BE2C (cell line): ENCODE data around the gene STAMBPL1.

Experiments used
- DNase-seq: peaks from one replicate; pipeline ENCODE4 v3.0.0-alpha.2; 2020
- H3K27me3 ChIP-seq: fragments of 250-450 bp; sonication (Bioruptor Pico); 2 replicates; pipeline ENCODE4 v1.5.1; 2020; ENCODE audit warnings: mild to moderate bottlenecking
- H3K36me3 ChIP-seq: fragments of 250-450 bp; sonication (Bioruptor Pico); 2 replicates; pipeline ENCODE4 v1.5.1; 2020; ENCODE audit warnings: mild to moderate bottlenecking
- H3K4me1 ChIP-seq: fragments of 250-450 bp; sonication (Bioruptor Pico); 2 replicates; pipeline ENCODE4 v1.5.1; 2020
- H3K4me3 ChIP-seq: 2 replicates; pipeline ENCODE4 v1.5.1; 2011; ENCODE audit warnings: low read depth, low read length
- H3K9me3 ChIP-seq: fragments of 250-450 bp; sonication (Bioruptor Pico); 2 replicates; pipeline ENCODE4 v1.5.1; 2020
- TF ChIP-seq, protein P1 (sequence below): IDR thresholded peaks from 2 replicates; pipeline ENCODE4 v1.5.1; 2012; ENCODE audit warnings: mild to moderate bottlenecking, low read depth, low read length

Gene STAMBPL1

DNA sequence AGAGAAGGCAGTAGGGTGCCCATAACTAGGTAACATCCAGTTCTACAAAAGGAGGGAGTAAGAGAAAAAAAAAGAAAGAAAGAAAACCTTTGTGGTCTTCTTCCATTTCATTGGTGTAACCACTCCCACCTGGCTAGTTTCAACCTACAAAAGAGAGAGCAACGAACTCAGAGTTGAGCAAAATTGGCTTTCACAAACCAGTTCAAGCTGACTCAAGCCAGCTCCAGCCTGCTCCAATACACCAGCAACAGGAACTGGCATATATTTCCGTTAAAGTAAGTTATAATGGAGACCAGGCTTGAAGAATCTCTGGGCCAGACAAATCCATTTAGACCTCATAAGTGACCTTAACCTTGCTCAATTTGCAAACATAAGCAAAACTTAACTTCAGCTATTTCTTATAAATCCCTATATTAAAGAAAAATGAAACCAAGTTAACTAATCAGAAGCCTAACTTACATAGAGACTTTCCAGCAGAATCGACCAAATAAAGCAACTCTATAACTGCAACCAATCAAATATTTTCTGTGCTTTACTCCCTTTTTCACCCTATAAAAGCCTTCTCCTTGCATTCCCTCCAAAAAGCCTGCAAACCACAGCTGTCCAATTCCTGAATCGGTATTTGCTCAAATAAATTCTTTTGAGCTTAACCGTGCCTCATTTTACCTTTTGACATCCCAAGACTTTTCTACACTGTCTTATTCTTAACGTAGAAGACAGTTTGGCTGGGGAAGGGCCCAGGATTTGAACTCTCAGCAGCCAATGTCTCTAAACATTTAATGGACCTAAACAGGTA lies 38.5 kb upstream of the STAMBPL1 start:
- no peaks in the 10 kb centered on the region for H3K36me3 ChIP-seq
- H3K9me3 ChIP-seq: no peaks in the 10 kb centered on the region
- H3K27me3 ChIP-seq: no peaks in the 10 kb centered on the region
- no peak for DNase-seq
- H3K4me1 ChIP-seq: no peaks in the 10 kb centered on the region
- TF ChIP-seq, protein P1, sequence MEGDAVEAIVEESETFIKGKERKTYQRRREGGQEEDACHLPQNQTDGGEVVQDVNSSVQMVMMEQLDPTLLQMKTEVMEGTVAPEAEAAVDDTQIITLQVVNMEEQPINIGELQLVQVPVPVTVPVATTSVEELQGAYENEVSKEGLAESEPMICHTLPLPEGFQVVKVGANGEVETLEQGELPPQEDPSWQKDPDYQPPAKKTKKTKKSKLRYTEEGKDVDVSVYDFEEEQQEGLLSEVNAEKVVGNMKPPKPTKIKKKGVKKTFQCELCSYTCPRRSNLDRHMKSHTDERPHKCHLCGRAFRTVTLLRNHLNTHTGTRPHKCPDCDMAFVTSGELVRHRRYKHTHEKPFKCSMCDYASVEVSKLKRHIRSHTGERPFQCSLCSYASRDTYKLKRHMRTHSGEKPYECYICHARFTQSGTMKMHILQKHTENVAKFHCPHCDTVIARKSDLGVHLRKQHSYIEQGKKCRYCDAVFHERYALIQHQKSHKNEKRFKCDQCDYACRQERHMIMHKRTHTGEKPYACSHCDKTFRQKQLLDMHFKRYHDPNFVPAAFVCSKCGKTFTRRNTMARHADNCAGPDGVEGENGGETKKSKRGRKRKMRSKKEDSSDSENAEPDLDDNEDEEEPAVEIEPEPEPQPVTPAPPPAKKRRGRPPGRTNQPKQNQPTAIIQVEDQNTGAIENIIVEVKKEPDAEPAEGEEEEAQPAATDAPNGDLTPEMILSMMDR: no peak
- no peak overlapping the region for H3K4me3 ChIP-seq

DNA sequence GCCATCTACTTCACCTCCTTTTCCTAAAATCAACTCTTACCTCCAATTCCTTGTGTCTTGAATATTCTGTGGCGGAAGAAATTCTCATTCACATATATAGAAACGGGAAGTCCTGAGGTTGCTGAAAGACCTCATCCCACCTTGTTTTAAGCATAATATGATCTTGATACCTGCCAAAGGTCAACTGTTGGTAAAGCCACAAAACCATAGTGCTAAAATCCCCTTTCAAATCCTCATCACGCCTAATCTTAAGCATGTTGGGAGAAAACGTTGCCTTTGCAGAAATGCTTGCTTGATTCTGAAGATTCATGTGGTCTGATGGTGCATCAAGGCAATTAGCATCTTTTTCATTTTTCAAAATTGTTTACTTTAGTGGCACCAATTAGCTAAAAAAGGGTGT lies 36.9 kb upstream of the STAMBPL1 start:
- Histone ChIP-seq H3K9me3 (no peaks in the 10 kb centered on the region), H3K36me3 (no peaks in the 10 kb centered on the region), H3K4me3 (no peak overlapping the region), H3K4me1 (no peaks in the 10 kb centered on the region), H3K27me3 (no peaks in the 10 kb centered on the region)
- DNase-seq: no peak
- TF ChIP-seq, protein P1: no peak

DNA sequence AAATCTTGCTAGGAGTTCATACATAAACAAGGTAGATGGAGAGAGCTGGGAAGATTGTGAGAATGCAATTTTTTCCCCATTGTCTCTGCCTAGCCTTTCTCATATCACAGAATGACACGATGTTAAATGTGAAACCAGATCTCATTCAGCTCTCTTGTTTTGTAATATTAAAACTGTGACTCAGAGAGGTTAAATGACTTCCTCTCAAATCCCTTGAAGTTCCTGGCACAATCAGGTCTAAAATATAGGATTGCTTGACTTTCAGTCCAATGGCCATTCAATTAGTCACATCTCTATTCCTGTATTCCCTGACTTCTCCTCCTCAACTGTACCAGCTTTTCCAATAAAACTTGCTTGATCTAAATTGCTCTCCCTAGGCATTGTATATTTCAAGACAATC lies 31.5 kb upstream of the STAMBPL1 start:
- Histone ChIP-seq H3K36me3 (no peaks in the 10 kb centered on the region), H3K4me1 (no peaks in the 10 kb centered on the region), H3K27me3 (no peaks in the 10 kb centered on the region), H3K9me3 (no peaks in the 10 kb centered on the region), H3K4me3 (no peak overlapping the region)
- DNase-seq: no peak
- TF ChIP-seq, protein P1: no peak

DNA sequence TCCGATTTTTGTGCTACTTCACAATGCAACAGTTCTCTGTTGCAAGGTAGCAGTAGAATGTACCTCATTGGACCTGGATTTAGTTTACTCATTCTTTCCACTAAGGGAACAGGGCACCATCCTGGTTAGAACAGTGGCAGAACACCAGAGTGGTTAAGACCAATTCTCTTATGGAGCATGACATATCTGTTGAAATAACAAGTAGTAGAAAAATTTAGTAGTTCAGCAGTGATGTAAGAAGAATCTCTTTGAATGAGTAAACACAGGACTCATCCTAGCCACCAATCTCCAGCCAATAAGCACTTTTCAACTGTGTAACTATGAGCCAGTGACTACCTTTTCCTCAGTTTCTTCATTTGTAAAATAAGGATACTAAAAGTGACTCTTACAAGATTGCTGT lies 30.8 kb upstream of the STAMBPL1 start:
- TF ChIP-seq, protein P1: no peak
- Histone ChIP-seq H3K27me3 (no peaks in the 10 kb centered on the region), H3K4me1 (no peaks in the 10 kb centered on the region), H3K4me3 (no peak overlapping the region), H3K9me3 (no peaks in the 10 kb centered on the region), H3K36me3 (no peaks in the 10 kb centered on the region)
- no peak for DNase-seq

DNA sequence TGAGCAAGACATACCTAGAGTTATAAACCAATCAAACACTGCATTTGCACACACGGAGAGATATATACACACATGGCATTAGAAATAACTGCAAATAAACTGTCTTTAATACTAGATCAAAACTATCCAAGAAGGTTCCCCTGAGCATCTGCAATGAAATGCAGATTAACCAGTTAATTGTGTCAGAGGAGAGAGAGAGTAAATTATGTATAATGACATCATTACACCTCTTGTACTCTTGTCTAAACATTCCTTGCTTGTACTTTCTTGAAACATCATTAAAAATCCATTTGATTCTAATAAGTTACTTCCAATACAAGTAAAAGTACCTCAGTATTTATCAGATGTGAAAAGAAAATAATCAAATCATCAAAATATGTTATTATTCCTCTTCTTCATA lies 29.3 kb upstream of the STAMBPL1 start:
- H3K27me3 ChIP-seq: no peaks in the 10 kb centered on the region
- no peaks in the 10 kb centered on the region for H3K9me3 ChIP-seq
- no peaks in the 10 kb centered on the region for H3K36me3 ChIP-seq
- H3K4me3 ChIP-seq: no peak overlapping the region
- no peak for DNase-seq
- TF ChIP-seq, protein P1: no peak
- H3K4me1 ChIP-seq: no peaks in the 10 kb centered on the region

DNA sequence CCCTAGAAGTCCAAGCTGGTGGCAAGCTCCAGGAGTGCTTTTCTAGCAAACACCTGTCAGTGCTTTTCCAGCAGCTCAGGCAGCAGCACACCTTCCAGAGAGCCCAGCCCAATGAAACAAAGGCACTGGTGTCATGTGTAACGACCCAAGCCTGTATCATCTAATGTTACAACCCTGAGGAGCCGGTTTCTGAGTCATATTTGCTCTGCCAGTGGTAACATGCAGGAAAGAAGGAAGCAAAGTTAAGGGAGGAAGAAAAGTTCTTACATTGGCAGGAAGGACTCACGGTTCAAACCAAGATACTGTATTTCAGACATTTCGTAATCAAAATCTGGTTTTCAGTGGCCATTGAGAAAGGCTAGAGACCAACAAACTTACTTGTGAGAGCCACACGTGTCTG lies 28.3 kb upstream of the STAMBPL1 start, which contains the start of gene ANKRD22:
Gene ANKRD22 (minus strand): TSS at position 139 of the 400 bp plus-strand sequence. CDS start 237 bp downstream, outside the sequence.
- H3K36me3 ChIP-seq: no peaks in the 10 kb centered on the region
- H3K4me1 ChIP-seq: no peaks in the 10 kb centered on the region
- H3K4me3 ChIP-seq: no peak within 1 kb of the TSS
- H3K27me3 ChIP-seq: no peaks in the 10 kb centered on the region
- TF ChIP-seq, protein P1: no peak
- no peaks in the 10 kb centered on the region for H3K9me3 ChIP-seq
- no peak for DNase-seq
